GM19452 (cell line): ENCODE data around the gene MAPK8.
A peak's percentile ranks its signal among the peaks of the same experiment; 100 is the strongest.

Experiments used
- ATAC-seq: cut with Tn5 transposase; IDR thresholded peaks from one replicate; pipeline ENCODE4 v1.9.1; 2021; ENCODE audit not compliant: unreplicated experiment

MAPK8 gene

DNA sequence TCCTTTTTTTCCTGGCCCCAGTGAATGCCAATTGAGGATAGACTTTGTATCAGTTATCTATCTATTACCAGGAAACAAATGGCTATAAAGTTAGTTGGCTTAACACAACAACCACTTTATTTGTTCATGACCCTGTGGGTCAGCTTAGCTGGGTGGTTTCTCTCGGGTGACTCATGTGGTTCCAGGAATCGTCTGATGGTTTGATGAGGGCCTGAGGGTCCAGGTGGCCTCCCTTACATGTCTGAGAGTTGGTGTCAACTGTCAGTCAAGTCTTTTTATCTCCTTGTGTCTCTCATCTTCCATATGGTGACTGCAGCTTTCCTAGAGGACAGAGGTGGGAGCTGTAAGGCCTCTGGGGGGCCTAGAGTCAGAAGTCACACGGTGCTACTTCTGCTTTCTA, 15.3 kb upstream of the MAPK8 start:
- no peak for ATAC-seq

DNA sequence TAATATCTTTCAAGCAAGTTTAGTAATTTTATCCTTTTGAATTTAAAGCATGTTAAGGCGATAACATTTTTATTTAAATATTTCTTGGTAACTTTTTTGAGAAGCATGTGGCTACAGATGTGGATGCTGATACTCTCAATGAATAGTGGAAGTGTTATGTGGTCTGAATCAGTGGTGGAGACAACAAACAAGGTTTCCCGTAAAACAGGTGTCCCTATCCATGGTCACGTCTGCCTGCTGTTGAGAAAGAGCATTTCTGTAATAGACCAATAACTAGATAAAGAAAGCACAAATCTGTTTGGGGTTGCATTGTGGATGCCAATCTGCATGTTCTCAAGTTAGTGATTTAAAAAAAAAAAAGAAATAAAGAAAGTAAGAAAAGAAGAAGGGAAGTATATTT, 13.9 kb upstream of the MAPK8 start:
- ATAC-seq = no peak

DNA sequence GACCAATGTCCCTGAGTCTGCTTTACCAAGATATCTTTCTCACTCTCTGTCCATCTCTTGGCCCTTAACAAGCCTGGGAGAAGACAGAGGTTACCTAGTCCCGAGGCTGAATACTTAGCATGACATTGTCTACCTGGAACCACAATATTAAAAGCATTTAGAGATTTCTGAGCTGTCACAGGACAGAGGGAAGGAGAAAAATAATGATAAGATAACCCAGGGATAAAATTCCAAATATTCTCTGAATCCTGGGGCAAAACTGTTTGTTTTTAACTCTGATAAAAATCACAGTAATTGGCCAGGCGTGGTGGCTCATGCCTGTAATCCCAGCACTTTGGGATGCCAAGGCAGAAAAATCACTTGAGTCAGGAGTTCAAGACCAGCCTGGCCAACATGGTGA, 12.0 kb upstream of the MAPK8 start:
- no peak for ATAC-seq

DNA sequence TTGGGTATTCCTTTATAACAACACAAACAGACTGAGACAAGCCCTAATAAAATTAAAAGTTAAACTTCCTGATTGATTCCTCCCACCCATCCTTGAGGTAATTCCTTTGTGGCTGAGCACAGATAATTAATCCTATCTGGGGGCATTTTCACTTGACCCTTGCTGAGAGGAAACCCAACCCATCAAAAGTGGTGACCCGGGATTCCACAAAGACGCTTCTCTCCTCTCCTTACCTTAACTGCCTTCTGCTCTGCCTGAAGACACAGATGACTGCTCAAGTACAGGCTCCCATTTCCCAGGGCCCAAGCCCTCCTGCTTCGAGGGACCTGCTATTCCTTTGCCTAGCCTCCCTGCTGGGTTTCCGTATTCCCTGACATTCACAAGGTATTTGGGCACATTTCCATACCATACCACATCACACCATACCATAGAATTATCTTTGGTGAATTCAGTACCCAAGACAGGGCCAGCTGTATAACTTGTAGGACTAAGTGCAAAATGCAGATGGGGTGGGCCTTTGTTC, 9.8 kb upstream of the MAPK8 start:
- no peak for ATAC-seq

DNA sequence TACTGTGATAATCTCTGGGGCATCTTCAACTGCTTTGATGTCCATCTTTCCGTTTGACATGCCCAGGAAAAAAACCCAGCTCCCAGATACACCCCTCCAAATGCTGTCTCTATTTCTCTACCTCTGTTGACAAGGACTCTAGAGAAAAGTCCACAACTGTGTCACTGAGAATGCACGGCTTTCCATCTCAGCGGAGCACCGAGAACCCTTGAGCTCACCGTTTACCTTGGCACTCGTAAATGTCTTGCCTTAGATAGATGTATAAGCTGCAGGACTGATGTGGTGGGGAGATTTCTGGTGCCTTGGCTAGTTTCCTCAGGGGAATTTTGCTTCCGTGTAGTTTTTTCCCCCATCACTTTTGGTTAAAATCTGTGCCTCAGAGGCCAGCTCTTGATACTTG, 7.4 kb upstream of the MAPK8 start:
- no peak for ATAC-seq

DNA sequence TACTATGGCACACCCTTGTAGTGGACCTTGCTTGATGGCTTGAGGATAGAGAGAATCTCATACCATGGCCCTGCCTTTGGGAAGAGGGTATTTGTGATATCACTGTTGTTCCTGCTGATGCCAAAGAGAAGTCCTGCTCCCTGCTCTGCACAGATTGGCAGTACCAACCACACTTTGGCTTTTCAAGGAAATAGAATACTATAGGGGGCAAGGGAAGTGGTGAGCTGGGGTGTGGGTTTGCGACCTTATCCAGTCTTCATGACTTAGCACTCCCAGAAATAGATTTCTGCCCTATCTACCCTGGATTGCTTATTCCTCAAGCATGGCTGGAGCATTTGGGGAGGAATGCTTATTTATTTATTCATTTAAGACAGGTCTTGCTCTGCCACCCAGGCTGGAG, 6.8 kb upstream of the MAPK8 start:
- no peak for ATAC-seq

DNA sequence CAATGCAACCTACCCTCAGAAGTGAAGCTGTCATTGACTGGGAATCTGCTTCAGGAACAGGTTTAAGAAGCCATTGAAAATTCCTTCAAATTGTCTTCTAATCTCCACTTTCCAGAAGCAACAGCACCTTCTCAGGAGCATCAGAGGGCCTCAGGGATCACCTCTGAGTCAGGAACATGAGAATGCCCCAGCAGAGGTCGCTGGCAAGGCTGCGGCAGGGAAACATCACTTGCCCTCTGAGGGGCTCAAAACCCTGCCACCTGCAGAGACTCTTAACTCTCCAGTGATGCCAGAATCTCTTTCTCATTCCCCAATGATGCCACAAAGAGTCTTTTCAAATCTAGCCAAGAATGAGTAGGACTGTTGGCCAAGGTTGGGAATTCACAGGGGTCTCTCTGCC, 5.9 kb upstream of the MAPK8 start:
- ATAC-seq = no peak

DNA sequence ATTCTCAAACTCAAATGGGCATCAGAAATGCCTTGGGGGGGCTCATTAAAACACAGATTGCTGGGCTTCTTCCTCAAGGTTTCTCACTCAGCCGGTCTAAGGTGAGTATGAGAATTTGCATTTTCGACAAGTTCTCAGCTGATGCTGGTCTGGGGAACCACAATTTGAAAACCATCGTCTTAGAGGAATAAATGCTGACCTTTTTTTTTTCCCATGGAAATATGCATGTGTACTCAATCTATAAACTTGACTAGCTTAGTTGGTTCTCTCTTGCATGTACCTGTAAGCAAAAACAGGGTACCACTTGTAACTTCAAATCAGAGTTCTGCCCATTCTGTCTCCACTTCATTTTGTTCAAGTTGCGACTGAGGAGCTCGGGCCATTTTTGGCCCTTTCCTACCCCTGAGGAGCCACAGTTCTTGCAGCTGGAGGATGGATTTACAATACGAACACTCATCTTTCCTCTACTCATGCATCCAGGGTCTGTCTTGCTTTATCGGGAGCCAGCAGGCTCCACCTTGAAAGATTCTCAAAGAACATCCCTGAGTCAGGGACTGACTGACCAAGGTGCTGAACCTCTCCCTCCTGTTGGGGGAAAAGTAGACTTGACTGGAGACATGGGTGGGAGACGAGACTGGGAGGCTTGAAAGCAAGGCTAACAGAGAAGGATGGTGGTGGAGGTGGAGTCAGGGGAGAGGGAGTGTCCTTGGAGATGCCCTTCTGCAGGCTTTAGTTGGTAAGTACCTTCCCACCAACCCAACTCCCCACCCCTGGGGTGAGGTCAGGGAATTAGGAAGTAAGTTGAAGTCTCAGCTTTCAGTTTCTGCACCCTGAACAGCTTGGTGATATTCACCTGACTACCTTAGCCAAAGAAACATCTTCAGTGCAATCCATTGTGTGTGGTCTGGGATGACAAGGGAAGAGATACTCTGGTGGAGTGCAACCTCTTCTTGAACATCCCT, 3.7 kb upstream of the MAPK8 start:
- no peak for ATAC-seq

DNA sequence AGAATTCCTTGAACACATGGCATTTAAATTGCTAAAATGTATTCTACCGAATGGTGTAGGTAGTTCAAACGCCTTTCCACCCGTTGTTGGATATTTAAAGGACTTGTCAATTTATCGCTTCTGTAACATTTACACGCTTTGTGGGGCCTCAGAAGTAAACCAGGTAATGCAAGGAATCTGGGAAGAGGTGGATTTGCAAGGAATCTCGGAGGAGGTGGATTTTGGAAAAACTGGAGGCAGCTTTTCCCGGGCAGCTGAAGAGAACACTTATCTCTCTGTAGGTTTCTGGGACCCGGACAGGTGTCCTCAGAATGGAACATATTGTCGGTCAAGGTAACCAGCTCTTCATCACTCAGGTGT, 592 bp upstream of the MAPK8 start:
- ATAC-seq = no peak

DNA sequence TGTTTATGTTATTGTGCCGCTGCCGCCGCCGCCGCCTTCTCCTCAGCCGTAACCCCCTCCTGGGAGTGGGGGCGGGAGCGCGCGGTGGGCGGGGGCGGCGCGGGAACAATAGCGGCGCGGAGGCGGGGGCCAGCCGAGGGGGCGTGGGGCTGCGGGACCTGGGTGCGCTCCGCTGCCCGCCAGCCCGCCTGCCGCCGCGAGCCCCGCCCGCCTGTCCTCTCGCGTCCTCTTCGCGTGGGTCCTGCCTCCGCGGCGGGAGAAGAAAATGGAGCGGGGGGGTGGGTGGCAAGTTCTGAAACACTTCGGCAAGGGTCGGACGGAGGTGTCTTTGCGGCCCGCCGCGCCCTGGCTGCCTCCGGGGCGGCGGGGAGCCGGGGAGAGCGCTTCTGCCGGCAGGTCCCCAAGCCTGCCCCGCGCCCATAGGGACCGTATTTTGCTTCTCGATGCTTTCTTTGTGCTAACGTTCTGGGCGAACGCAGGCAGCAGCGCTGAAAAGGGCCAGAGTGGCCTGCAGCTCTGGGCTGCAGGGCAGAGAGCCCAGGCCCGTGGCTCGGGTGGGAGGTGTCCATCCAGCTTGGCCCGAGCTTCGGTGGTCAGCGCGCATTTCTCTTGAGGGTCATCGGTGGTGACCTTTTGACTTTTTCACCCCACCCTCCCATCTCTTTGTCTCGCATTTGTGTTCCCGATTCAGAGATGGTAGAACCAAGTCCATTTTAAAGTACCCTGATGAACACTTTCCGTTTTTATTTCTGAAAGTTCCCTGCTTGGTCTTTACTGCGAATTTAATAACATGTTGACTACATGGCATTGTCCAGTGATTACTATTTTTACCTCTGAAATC, 613 bp downstream of the MAPK8 start:
- ATAC-seq = peak; percentile 40

DNA sequence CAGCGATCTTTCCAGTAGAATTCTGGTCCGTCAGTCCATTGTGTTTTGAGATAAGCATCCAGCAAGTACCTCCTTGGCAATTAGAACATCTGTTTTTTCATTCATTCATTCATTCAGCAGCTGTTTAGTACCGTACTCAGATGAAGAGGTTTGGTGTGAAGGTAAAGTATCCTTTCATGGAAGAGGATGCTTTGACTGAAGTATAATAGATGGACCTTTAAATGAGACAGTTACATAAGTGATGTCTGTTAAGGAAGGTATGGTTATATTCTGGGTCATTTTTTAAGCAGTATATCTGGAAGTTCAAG, 1.2 kb downstream of the MAPK8 start:
- ATAC-seq = no peak

DNA sequence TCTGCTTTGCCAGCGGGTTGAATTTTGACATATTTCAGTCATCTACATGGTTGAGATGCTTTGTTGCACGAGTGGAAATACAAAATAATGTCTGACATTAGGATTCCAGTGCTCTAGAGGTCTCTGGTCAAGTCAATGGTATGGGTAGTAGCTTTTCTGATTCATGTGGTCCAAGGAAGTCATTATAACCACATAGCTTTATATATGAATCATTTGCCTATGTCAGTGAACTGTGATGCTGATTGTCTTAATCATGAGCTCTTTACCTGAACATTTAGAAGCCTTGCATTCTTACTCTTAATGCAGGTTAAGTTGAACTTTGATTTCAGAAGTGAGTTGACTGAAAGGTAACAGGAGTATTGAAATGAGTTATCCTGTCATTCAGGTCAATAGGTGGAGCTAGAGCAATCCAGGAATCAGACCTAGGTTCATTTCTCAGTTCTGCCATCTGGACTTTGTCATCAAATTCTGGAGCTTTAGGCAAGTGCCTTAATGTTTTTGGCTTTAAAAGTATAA, 3.3 kb downstream of the MAPK8 start:
- ATAC-seq = no peak

DNA sequence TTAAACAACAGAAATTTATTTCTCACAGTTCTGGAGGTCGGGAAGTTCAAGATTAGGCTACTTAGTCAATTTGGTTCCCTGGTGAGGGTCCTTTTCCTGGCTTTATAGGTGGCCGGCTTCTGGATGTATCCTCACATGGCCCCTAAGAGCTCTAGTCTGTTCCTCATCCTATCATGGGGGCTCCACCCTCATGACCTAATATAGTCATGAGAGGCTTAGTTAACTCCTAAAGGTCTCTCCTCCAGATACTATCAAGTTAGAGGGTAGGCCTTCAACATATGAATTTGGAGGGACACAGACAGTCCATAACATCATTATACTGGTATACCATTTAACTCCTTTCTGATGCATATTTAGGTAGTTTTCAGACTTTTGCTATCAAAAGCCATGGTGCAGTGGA, 7.6 kb downstream of the MAPK8 start:
- ATAC-seq = no peak

DNA sequence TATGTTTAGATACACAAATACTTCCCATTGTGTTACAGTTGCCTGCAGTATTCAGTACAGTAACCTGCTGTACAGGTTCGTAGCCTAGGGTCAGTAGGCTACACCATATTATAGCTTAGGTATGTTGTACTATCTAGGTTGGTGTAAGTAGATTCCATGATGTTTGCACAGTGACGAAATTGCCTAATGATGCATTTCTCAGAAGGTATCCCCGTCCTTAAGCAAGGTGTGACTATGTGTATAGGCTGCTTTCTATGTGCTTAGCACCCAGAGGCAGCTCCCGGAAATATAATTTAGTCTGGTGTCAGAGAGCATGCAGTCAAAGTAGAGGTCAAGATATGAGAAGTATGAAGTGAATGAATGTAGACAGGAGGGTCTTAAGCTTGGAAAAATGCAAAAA, 9.8 kb downstream of the MAPK8 start:
- no peak for ATAC-seq

DNA sequence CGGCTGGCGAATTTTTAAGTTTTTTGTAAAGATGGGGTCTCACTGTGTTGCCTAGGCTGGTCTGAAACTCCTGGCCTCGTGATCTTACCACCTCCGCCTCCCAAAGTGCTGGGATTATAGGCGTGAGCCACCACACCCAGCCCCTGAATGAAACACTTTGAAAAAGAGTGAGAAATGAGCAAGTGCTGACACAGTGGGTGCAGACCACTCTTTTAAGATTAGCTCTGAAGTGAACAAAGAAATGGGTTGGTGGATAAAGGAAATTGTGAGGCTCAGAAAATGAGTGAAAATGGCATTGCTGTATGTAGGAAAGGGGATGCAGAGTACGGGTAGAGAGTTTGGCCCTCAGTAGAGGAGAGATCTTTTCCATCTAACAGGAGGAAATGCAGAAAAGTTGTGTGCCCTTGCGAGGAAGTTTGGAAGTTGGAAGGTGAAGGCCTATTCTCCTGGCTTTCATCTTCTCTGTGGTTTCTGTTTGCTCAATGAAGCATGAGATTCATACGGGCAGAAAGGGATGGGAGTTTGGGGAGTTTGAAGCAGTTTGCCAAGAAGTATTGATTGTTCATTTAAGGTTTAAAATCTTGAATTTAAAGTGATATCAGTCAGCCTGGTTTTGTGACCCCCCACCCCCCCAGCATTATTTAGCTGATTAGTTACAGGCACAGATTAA, 11.0 kb downstream of the MAPK8 start:
- no peak for ATAC-seq

DNA sequence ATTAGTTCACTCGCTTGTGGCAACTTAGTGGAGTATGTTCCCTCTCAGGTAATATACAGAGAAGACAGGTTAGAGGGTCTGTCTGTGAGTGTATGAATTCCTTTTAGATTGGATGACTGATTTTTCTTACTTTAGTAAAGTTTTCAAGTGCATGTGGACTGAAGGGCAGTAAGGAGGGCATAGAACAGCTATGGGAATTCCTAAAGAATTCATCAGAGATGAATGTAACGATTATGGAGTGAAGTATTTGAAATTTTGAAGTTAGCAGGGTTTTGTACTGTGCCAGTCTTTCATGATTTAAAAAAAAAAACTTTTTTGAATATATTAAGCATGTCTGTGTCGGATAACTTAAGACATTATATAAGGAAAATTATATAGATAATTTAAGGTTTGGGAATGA, 15.5 kb downstream of the MAPK8 start:
- no peak for ATAC-seq

DNA sequence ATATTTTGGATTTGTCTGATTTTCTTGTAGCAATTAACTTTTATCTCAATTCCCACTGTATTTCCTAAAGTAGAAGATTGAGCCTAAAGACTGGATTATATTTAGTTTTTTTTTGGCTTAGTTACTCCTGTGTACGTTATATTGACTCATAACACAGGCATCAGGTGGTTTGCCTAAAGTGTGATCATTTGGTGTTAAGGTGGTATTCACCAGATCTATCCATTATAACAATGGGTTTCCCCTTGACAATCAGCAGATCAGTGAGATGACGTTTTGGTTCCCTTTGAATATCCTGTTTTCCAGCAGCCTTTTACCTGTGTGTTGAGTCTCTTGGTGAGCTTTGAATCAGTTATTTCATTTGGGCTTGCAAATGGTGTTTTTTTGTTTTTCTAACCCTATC, 18.1 kb downstream of the MAPK8 start:
- ATAC-seq = no peak

DNA sequence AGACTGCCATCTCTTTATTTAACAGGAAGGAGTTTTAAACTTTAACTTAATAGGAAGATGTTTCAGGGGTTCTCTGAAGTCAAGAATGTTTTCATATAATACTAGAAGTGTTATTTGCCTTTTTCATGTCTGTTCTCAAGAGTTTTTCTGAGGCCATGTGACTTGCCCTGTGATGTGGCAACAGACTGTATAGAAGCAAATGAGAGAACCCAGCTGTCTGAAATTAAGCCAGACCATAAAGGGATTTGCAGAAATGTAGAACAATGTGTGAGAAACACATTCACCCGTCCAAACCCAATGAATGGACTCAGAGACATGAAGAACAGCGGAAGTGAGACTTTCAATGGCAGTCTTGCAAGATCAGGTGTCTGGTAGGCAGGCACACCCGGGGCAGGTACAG, 23.8 kb downstream of the MAPK8 start:
- ATAC-seq = no peak

DNA sequence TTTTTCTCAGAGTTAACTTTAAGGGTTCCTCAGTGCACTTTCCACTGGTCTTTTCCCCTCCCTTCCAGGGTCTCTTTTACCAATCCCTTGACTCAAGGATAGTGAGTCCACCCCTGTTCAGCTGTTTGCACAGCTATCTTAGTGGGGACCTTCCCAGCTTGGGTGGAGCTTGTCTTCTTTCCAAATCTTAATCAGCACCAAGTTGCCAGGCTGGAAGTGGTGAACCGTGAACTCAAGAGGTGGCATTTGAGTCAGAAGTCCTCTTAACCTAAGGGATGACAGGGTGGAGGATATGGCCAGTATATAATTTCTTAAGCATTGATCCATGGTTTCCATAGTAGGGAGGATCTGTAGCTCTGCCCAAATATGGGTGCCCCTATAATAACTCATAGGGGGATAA, 25.0 kb downstream of the MAPK8 start:
- ATAC-seq = no peak

DNA sequence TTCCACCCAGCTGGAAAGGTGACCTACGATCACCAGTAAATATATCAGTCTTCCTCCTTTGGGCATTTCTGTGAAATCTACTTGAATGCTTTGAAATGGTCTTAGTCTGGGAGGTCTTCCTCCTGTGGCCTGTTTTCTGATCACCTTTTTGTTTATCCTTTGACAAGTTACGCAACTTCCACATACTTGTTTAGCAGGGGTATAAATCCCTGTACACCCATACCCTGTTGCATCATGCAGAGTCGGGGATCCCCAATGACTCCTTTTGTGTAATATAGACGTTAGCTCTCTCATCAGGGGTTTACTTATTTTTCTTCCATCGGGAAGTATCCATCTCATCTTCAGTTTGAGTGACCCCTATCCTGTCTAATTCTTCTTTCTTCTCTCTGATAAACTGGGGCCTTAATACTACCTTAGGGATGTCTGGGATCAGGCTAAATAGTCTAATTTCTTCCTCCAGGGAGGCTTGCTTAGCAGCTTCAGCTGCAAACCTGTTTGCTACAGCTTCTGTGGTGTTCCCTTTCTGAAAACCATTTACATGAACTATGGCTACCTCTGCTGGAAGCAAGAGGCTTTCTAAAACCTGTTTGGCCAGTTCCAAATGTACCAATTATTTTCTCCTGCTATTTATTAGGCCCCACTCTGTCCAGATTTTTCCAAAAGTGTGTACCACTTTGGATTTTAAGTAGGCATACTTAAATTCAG, 25.8 kb downstream of the MAPK8 start:
- no peak for ATAC-seq

DNA sequence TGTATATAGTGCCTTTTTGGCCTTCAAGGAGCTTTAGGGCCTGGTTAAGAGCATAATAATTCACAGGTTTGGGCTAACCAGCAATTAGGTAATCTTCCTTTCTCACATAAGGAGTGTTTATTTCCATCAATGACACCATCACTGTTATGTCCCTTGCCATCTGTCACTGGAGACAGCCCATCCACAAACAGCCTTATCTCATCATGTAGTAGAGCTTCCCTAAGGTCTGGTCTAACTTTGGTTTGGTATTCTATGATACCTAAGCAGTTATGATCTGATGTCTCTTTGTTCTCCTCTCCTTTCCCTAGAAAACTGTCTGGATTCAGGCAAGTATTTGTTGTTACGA, 26.4 kb downstream of the MAPK8 start:
- ATAC-seq = no peak
